Measurements from ENCODE around the gene BABAM2. TPM values are rescaled to one million over a fixed set of nuclear protein-coding genes. Genes with fewer than 3 reads are reported as not detected.

The BABAM2 gene
- total and polyA plus RNA-seq, 2 experiments from 2014 or later: 17.8 to 21.5 TPM

- no peak for TF ChIP-seq CTCF (conservative IDR thresholded peaks at IDR 0.05; ENCODE audit: low read depth in 2 of 2)
- DNase-seq (ENCODE audit: low spot score) (no peak), ATAC-seq (no peak)
- Histone ChIP-seq H3K4me2 (no peak overlapping the region), H3F3A (replicated peaks; ENCODE audit: low read depth) (no peaks in the 10 kb centered on the region), H3K9me2 (ENCODE audit: insufficient read depth) (no peaks in the 10 kb centered on the region), H2AFZ (no peak overlapping the region), H4K20me1 (replicated peaks; ENCODE audit: insufficient read depth) (no peaks in the 10 kb centered on the region), H3K36me3 (ENCODE audit: insufficient read depth) (no peaks in the 10 kb centered on the region), H3K27me3 (ENCODE audit: insufficient read depth) (0 out of 2 replicates have a peak, but pooled peaks cover 31% of the 10 kb centered on the region), H3K4me1 (ENCODE audit: insufficient read depth) (no peaks in the 10 kb centered on the region), H3K27ac (ENCODE audit: low read depth) (no peak overlapping the region), H3K79me2 (replicated peaks; ENCODE audit: insufficient read depth) (no peaks in the 10 kb centered on the region), H3K4me3 (no peak overlapping the region)
- Mint-ChIP-seq H3K27me3 (ENCODE audit: insufficient read depth, low read depth, poor library complexity) (peaks cover 17% of the 10 kb centered on the region), H3K4me1 (peaks cover 2% of the 10 kb centered on the region; the same call in 1 of the 3 replicates), H3K9me3 (no peaks in the 10 kb centered on the region), H3K36me3 (ENCODE audit: low read depth) (no peaks in the 10 kb centered on the region), H3K27ac (no peak overlapping the region), H3K4me3 (no peak overlapping the region)
Measured at GRCh38 chr2:28378679-28379584, 488.4 kb downstream of the BABAM2 start.

- H3K4me1 Mint-ChIP-seq: peaks cover 2% of the 10 kb centered on the region; the same call in 1 of the 3 replicates
- Histone ChIP-seq H3K79me2 (replicated peaks; ENCODE audit: insufficient read depth) (no peaks in the 10 kb centered on the region), H3K4me2 (no peak overlapping the region), H3K27ac (ENCODE audit: low read depth) (no peak overlapping the region), H3F3A (replicated peaks; ENCODE audit: low read depth) (no peaks in the 10 kb centered on the region), H3K9me2 (ENCODE audit: insufficient read depth) (no peaks in the 10 kb centered on the region), H3K36me3 (ENCODE audit: insufficient read depth) (no peaks in the 10 kb centered on the region), H4K20me1 (replicated peaks; ENCODE audit: insufficient read depth) (no peaks in the 10 kb centered on the region), H3K4me1 (ENCODE audit: insufficient read depth) (no peaks in the 10 kb centered on the region), H3K4me3 (no peak overlapping the region), H3K27me3 (ENCODE audit: insufficient read depth) (0 out of 2 replicates have a peak, but pooled peaks cover 31% of the 10 kb centered on the region), H2AFZ (no peak overlapping the region)
- no peak overlapping the region for H3K27ac Mint-ChIP-seq
- DNase-seq (ENCODE audit: low spot score): no peak
- no peak overlapping the region for H3K4me3 Mint-ChIP-seq
- no peak for ATAC-seq
- H3K9me3 Mint-ChIP-seq: no peaks in the 10 kb centered on the region
- H3K27me3 Mint-ChIP-seq (ENCODE audit: insufficient read depth, low read depth, poor library complexity): peaks cover 20% of the 10 kb centered on the region
- H3K36me3 Mint-ChIP-seq (ENCODE audit: low read depth): no peaks in the 10 kb centered on the region
- no peak for TF ChIP-seq ZNF462 (CRISPR knock-in tag; IDR thresholded peaks at IDR 0.05)
- TF ChIP-seq ZNF331 (CRISPR knock-in tag; IDR thresholded peaks at IDR 0.05; ENCODE audit: low read depth): no peak
- TF ChIP-seq POLR2AphosphoS5 (IDR thresholded peaks at IDR 0.05; ENCODE audit: low read depth): no peak
- TF ChIP-seq NANOG (IDR thresholded peaks at IDR 0.05; ENCODE audit: borderline replicate concordance): no peak
- no peak for TF ChIP-seq ETS1 (IDR thresholded peaks at IDR 0.05)
- TF ChIP-seq CTCF (conservative IDR thresholded peaks at IDR 0.05; ENCODE audit: low read depth in 2 of 2): no peak
- TF ChIP-seq CREB1 (CRISPR knock-in tag; IDR thresholded peaks at IDR 0.05; ENCODE audit: low read depth): no peak
- TF ChIP-seq STAT1 (IDR thresholded peaks at IDR 0.05; ENCODE audit: unreplicated experiment): no peak
- no peak for TF ChIP-seq JUNB (IDR thresholded peaks at IDR 0.05; ENCODE audit: unreplicated experiment)
Measured at GRCh38 chr2:28380219-28380618, 489.7 kb downstream of the BABAM2 start.
